NB4 (cell line): ENCODE data around the gene NHLRC4.

Experiments used
- DNase-seq: peaks from one replicate; pipeline ENCODE4 v3.0.0; 2010; ENCODE audit warnings: low read depth
- H3K4me3 ChIP-seq: one replicate; pipeline ENCODE4 v1.5.1; 2011; ENCODE audit warnings: mild to moderate bottlenecking, low read depth, low read length, moderate library complexity
- MYC ChIP-seq: IDR thresholded peaks from 2 replicates; pipeline ENCODE4 v1.6.1; 2011; ENCODE audit warnings: low read depth, low read length
- POLR2A ChIP-seq: IDR thresholded peaks from 2 replicates; pipeline ENCODE4 v1.6.1; 2011; ENCODE audit warnings: mild to moderate bottlenecking; ENCODE audit not compliant: insufficient read length; ENCODE audit errors: extremely low read depth
- TF ChIP-seq, protein P1 (sequence below): IDR thresholded peaks from 2 replicates; pipeline ENCODE4 v1.6.1; 2011; ENCODE audit warnings: low read depth, low read length
- TF ChIP-seq, protein P2 (sequence below): IDR thresholded peaks from one replicate; pipeline ENCODE4 v1.5.1; 2012; ENCODE audit warnings: low read depth, low read length

Gene NHLRC4

DNA sequence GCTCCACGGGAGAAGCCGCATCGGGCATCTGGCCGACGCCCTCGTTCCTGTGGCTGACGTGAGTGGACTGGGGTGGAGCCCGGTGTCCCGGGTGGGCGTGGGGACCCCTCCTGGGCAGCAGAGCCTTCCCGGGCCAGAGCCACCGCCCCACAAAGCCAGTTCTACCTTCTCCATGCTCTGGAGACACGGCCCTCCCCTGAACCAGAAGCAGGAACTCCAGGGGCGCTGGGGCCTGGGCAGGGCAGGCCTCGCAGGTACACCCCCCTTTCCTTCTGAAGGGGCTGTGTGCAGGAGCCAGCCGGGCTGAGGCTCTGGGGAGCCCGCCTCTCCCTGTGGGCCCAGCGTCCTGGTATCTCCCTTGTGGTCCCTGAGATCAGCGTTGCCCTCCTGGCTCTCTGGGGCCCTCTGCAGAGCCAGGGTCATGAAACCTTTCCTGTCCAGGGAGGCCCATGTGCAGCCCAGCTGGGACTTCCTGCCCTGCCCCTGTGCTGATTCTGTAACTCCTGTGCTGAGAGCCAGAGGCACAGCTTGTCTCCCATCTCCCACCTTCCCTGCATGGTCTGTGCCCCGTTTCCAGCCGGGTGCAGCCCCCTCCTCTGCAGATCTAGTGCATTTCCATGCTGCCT, 9.5 kb downstream of the NHLRC4 start:
- DNase-seq: peak; percentile 25
- H3K4me3 ChIP-seq: no peak overlapping the region
- TF ChIP-seq MYC: no peak
- TF ChIP-seq, protein P1, sequence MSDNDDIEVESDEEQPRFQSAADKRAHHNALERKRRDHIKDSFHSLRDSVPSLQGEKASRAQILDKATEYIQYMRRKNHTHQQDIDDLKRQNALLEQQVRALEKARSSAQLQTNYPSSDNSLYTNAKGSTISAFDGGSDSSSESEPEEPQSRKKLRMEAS: peak; percentile 51; the same call in 1 of the 2 replicates

DNA sequence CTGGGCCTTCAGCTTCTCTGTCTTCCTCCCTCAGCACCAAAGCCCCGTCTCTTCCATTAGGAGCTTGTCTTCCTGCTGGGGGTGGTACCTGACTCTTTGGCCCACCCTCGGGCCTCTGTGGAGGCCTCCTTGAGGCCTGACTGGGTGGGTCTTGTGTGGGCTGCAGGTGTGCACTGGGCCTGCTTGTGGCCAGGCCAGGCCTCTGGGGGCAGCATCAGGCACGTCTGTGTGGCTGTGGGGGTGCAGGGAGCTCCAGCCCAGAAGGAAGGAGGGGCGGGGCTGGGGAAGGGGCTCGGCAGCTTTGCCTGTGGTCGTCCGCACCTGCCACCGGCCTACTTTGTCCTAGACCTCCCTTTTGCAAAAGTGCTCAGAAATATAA, 10.0 kb downstream of the NHLRC4 start:
- H3K4me3 ChIP-seq: no peak overlapping the region
- TF ChIP-seq POLR2A (no peak), MYC (no peak)
- TF ChIP-seq, protein P1: no peak
- TF ChIP-seq, protein P2, sequence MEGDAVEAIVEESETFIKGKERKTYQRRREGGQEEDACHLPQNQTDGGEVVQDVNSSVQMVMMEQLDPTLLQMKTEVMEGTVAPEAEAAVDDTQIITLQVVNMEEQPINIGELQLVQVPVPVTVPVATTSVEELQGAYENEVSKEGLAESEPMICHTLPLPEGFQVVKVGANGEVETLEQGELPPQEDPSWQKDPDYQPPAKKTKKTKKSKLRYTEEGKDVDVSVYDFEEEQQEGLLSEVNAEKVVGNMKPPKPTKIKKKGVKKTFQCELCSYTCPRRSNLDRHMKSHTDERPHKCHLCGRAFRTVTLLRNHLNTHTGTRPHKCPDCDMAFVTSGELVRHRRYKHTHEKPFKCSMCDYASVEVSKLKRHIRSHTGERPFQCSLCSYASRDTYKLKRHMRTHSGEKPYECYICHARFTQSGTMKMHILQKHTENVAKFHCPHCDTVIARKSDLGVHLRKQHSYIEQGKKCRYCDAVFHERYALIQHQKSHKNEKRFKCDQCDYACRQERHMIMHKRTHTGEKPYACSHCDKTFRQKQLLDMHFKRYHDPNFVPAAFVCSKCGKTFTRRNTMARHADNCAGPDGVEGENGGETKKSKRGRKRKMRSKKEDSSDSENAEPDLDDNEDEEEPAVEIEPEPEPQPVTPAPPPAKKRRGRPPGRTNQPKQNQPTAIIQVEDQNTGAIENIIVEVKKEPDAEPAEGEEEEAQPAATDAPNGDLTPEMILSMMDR: no peak
- DNase-seq: no peak

DNA sequence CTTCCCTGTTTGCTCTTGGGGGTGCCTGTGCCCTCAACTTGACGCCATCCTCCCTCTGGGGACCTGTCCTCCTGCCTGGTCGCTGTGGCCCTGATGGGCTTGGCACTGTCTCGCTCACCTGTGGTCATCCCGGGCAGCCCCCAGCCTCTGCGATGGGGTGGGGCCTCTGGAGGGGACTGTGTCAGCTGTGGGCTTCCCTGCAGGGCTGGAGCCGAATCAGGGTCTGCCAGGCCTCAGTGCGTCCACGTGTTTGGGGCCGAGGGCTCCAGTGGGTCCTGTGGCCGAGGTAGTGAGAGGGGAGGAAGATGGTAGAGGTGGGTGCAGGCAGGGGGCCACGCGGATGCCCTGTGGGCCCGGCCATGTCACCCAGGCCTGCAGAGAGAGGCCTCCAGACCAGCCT, 11.0 kb downstream of the NHLRC4 start:
- no peak overlapping the region for H3K4me3 ChIP-seq
- TF ChIP-seq MYC: no peak
- DNase-seq: no peak

DNA sequence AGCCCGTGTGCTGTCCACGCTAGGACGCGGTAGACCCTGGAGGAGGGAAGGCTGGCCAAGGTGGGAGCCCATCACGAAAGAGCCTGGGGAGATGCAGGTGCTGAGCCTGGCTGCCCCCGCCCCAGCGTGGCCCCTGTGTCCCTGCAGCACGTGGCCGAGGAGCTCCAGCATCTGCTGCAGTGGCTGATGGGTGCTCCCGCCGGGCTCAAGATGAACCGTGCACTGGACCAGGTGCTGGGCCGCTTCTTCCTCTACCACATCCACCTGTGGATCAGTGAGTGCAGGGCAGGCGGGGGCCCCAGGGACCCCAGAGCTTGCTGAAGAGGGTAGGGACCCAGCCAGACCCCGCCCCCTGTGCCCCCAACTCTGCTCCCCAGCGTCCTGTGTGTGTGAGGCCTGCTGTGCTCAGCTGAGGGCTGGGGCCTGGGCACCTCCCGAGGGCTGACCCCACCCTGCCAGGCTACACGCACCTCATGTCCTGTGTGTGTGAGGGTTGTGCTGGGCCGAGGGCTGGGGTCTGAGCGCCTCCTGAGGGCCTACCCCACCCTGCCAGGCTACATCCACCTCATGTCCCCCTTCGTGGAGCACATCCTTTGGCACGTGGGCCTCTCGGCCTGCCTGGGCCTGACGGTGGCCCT, 11.5 kb downstream of the NHLRC4 start:
- DNase-seq: no peak
- no peak overlapping the region for H3K4me3 ChIP-seq
- no peak for TF ChIP-seq MYC
- TF ChIP-seq, protein P1: no peak
- TF ChIP-seq POLR2A: no peak
- TF ChIP-seq, protein P2: no peak

DNA sequence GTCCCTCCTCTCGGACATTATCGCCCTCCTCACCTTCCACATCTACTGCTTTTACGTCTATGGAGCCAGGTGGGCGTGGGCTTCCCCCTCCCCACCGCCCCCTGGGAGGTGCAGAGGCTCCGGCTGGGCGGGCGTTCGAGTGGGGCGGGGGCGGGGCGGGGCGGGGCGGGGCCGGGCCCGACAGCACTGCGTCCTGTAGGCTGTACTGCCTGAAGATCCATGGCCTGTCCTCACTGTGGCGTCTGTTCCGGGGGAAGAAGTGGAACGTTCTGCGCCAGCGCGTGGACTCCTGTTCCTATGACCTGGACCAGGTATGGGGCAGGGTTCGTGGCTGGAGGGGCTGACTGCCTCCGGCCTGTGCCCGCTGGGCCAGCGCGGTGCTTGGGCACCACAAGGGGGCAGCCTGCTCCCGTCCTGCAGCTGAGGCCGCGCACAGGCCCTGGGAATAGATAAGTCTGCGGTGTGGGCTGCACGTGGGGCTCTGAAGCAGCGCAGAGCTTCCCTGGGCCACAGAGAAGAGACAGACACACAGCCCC, 12.1 kb downstream of the NHLRC4 start:
- peak; percentile 84 for DNase-seq
- H3K4me3 ChIP-seq: no peak overlapping the region
- TF ChIP-seq MYC (peak; percentile 92), POLR2A (no peak)
- TF ChIP-seq, protein P2: peak; percentile 71
- TF ChIP-seq, protein P1: peak; percentile 89

DNA sequence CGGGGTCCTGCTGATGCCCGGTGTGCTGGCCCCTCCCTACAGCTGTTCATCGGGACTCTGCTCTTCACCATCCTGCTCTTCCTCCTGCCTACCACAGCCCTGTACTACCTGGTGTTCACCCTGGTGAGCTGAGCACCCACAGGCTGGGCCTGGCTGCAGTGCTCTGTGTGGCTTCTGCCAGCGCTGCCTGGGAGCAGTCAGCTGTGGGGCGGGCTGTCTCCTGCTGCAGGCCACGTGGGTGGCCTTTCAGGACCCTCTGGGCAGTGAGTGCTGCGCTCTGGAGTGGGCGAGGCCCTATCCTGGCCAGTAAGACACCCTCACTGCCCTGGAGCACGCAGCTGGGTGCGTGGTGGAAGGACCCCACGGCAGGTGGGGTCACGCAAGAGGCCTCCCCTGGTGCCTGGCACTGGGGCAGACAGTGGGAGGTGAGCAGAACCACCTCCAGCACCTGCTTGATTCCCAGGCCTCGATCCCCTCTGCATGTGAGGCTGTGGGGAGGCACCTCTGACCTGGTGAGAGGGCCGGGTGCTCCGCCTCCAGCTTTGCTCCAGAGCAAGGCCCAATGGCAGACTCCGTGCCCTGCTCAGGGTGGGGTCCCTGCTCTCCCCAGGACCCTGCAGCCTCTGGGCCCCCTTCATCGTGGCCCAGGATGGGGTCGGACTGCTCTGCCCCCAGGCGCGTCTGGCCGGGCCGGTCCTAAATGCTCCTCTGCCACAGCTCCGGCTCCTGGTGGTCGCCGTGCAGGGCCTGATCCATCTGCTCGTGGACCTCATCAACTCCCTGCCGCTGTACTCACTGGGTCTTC, 13.5 kb downstream of the NHLRC4 start:
- TF ChIP-seq, protein P2: no peak
- TF ChIP-seq MYC (no peak), POLR2A (no peak)
- TF ChIP-seq, protein P1: no peak
- no peak overlapping the region for H3K4me3 ChIP-seq
- no peak for DNase-seq
